Activated naive CD8-positive, alpha-beta T cell treated with anti-CD3 and anti-CD28 coated beads for 36 hours (primary cell): ENCODE results near the gene ECM1. TPM values are rescaled to one million over a fixed set of nuclear protein-coding genes. Genes with fewer than 3 reads are reported as not detected.
A peak's percentile ranks its signal among the peaks of the same experiment; 100 is the strongest.

ENCODE experiments used
- DNase-seq: peaks from one replicate; pipeline ENCODE4 v3.0.0; 2021
- H3K27ac Mint-ChIP-seq: one replicate; pipeline ENCODE4 v1.8.0; 2022; ENCODE audit warnings: mild to moderate bottlenecking, moderate library complexity, mixed read lengths
- H3K27me3 Mint-ChIP-seq: one replicate; pipeline ENCODE4 v1.8.0; 2022; ENCODE audit warnings: mild to moderate bottlenecking, mixed read lengths
- H3K36me3 Mint-ChIP-seq: one replicate; pipeline ENCODE4 v1.8.0; 2021; ENCODE audit warnings: mild to moderate bottlenecking, mixed read lengths
- H3K4me1 Mint-ChIP-seq: one replicate; pipeline ENCODE4 v1.8.0; 2021; ENCODE audit warnings: mixed read lengths
- H3K4me3 Mint-ChIP-seq: one replicate; pipeline ENCODE4 v1.8.0; 2022; ENCODE audit warnings: mild to moderate bottlenecking, moderate library complexity, mixed read lengths
- H3K9me3 Mint-ChIP-seq: one replicate; pipeline ENCODE4 v1.8.0; 2022; ENCODE audit warnings: mixed read lengths
- total RNA-seq, 2 experiments: library from RNA; stranded (reverse); gene quantifications; one replicate each; pipeline ENCODE4 v1.2.3, GENCODE V29; 2021

ECM1 gene
- total RNA-seq, 2 experiments from 2014 or later, result 0.88 to 0.99 TPM

- Mint-ChIP-seq H3K27ac (no peak overlapping the region), H3K4me1 (peaks cover 20% of the 10 kb centered on the region), H3K9me3 (no peaks in the 10 kb centered on the region), H3K4me3 (no peak overlapping the region), H3K36me3 (no peaks in the 10 kb centered on the region), H3K27me3 (peaks cover 4% of the 10 kb centered on the region)
- no peak for DNase-seq
These were observed 49.2 kb downstream of the ECM1 start for GRCh38 chr1:150557065-150557600.

DNA sequence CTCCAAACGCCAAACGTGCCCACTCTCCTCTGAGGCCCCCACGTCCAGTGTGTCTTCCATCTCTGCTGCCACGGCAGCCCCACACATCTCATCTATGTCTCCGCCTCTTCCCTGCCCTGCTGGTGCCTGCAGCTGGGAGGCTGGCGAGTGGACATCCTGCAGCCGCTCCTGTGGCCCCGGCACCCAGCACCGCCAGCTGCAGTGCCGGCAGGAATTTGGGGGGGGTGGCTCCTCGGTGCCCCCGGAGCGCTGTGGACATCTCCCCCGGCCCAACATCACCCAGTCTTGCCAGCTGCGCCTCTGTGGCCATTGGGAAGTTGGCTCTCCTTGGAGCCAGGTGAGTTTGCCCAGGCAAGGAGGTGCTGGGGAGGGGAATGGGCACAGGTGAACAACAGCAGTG lies 49.9 kb downstream of the ECM1 start:
- no peak overlapping the region for H3K27ac Mint-ChIP-seq
- H3K36me3 Mint-ChIP-seq, result no peaks in the 10 kb centered on the region
- no peak overlapping the region for H3K4me3 Mint-ChIP-seq
- no peak for DNase-seq
- H3K27me3 Mint-ChIP-seq, result no peaks in the 10 kb centered on the region
- H3K9me3 Mint-ChIP-seq, result no peaks in the 10 kb centered on the region
- H3K4me1 Mint-ChIP-seq, result peaks cover 20% of the 10 kb centered on the region

GRCh38 chr1:150558303-150558704 lies 50.4 kb downstream of the ECM1 start:
- H3K27me3 Mint-ChIP-seq, result no peaks in the 10 kb centered on the region
- H3K9me3 Mint-ChIP-seq, result no peaks in the 10 kb centered on the region
- peaks cover 25% of the 10 kb centered on the region for H3K4me1 Mint-ChIP-seq
- no peak for DNase-seq
- no peak overlapping the region for H3K4me3 Mint-ChIP-seq
- H3K27ac Mint-ChIP-seq, result no peak overlapping the region
- H3K36me3 Mint-ChIP-seq, result no peaks in the 10 kb centered on the region

DNA sequence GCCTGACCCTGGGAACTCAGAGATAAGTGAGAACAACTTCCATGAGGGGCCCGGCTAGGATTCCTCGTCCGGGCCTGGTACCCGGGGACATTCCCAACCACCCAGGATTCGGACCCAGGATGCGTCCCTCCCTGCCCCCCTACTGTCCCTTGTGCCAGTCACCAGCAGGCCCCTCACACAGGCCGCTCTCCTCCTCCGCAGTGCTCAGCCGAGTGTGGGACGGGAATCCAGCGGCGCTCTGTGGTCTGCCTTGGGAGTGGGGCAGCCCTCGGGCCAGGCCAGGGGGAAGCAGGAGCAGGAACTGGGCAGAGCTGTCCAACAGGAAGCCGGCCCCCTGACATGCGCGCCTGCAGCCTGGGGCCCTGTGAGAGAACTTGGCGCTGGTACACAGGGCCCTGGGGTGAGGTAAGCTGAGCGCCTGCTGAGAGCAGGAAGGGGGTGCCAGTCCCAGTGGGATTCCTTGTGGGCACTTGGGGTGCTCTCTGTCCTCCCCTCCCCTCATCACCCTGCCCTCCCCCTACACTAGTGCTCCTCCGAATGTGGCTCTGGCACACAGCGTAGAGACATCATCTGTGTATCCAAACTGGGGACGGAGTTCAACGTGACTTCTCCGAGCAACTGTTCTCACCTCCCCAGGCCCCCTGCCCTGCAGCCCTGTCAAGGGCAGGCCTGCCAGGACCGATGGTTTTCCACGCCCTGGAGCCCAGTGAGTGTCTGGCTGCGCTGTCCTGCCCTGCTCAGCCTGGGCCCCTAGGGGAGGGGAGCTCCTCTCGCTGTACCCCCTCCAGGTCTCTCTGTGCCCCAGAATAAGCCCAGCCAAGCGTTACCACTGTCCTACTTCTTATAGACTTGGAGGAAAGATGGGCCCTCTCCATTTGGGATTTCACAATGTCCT lies 51.1 kb downstream of the ECM1 start:
- Mint-ChIP-seq H3K36me3 (no peaks in the 10 kb centered on the region), H3K9me3 (no peaks in the 10 kb centered on the region), H3K4me3 (no peak overlapping the region), H3K4me1 (peaks cover 32% of the 10 kb centered on the region), H3K27me3 (no peaks in the 10 kb centered on the region), H3K27ac (no peak overlapping the region)
- no peak for DNase-seq

- no peaks in the 10 kb centered on the region for H3K9me3 Mint-ChIP-seq
- DNase-seq, result no peak
- no peaks in the 10 kb centered on the region for H3K27me3 Mint-ChIP-seq
- H3K4me3 Mint-ChIP-seq, result no peak overlapping the region
- H3K27ac Mint-ChIP-seq, result peak overlapping the region; percentile 75
- no peaks in the 10 kb centered on the region for H3K36me3 Mint-ChIP-seq
- peaks cover 35% of the 10 kb centered on the region for H3K4me1 Mint-ChIP-seq
These were observed 51.7 kb downstream of the ECM1 start for GRCh38 chr1:150559656-150560010.

GRCh38 chr1:150560011-150560438 lies 52.1 kb downstream of the ECM1 start:
- DNase-seq, result peak; percentile 75
- Mint-ChIP-seq H3K4me3 (peak overlapping the region; percentile 91), H3K36me3 (no peaks in the 10 kb centered on the region), H3K27ac (peak overlapping the region; percentile 75), H3K27me3 (no peaks in the 10 kb centered on the region), H3K9me3 (no peaks in the 10 kb centered on the region), H3K4me1 (peaks cover 38% of the 10 kb centered on the region)

GRCh38 chr1:150560576-150561253 lies 52.8 kb downstream of the ECM1 start:
- H3K36me3 Mint-ChIP-seq, result no peaks in the 10 kb centered on the region
- H3K27ac Mint-ChIP-seq, result peak overlapping the region; percentile 100
- H3K4me1 Mint-ChIP-seq, result peaks cover 41% of the 10 kb centered on the region
- no peaks in the 10 kb centered on the region for H3K9me3 Mint-ChIP-seq
- DNase-seq, result peak; percentile 88
- peak overlapping the region; percentile 91 for H3K4me3 Mint-ChIP-seq
- no peaks in the 10 kb centered on the region for H3K27me3 Mint-ChIP-seq

DNA sequence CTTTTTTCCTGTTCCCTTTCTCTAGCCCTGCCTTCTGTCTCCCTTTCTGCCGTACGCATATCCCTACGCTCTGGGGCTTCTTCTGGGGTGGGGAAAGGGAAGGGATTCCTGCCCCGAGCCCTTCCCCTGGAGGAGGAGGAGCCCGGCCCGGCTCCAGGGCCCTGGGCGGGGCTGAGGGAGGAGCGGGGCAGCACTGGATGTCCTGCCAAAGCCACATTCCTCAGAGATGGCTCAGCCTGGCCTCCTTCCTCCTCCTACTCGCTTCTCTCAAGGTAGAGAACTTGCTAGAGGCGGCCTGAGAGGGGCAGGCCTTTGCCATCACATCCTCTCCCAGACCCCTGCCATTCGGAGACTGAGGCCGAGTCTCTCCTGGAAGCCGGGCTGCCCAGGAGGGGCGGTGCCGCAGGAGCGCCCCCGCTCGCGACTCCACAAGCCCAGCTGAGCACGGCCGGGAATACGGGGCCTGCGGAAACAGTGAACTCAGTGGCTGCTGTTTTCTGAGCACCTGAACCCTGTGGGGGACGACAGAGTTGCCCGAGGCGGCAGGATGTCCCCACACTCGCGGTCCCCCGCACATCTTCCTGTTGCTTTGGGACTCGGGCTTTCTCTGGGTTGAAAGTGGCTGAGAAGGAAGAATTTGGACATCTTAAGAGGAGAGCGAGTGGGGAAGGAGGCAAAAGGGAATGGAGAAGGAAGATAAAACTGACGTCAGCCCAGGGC lies 53.5 kb downstream of the ECM1 start:
- Mint-ChIP-seq H3K9me3 (no peaks in the 10 kb centered on the region), H3K4me1 (peaks cover 47% of the 10 kb centered on the region), H3K4me3 (peak overlapping the region; percentile 91), H3K27me3 (no peaks in the 10 kb centered on the region), H3K27ac (peak overlapping the region; percentile 100), H3K36me3 (no peaks in the 10 kb centered on the region)
- peak; percentile 72 for DNase-seq

DNA sequence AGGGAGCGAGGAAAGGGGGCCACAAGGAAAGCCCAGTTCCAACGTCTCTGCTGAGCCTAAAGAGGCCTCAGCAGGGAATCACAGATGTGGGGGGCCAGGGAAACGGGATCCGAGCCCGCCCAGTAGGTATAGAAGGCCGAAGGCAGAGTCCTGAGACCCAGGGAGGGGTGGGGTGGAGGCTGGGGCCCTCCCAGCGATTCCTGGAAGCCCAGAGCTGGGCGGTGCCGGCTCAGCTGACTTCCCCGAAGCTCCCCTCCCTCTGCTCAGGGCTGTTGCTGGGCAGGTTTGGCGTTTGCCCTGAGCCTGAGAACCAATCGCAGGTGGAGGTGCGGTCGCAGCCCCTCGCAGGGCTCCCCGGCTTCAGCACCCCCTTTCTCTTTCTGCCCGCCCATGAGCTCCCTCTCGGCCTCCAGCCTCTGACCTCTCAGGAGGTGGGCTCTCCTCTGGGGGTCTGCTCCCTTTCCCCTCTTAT lies 54.1 kb downstream of the ECM1 start:
- H3K36me3 Mint-ChIP-seq, result no peaks in the 10 kb centered on the region
- peak overlapping the region; percentile 91 for H3K4me3 Mint-ChIP-seq
- no peaks in the 10 kb centered on the region for H3K27me3 Mint-ChIP-seq
- H3K9me3 Mint-ChIP-seq, result no peaks in the 10 kb centered on the region
- peak; percentile 92 for DNase-seq
- peak overlapping the region; percentile 100 for H3K27ac Mint-ChIP-seq
- H3K4me1 Mint-ChIP-seq, result peaks cover 53% of the 10 kb centered on the region

DNA sequence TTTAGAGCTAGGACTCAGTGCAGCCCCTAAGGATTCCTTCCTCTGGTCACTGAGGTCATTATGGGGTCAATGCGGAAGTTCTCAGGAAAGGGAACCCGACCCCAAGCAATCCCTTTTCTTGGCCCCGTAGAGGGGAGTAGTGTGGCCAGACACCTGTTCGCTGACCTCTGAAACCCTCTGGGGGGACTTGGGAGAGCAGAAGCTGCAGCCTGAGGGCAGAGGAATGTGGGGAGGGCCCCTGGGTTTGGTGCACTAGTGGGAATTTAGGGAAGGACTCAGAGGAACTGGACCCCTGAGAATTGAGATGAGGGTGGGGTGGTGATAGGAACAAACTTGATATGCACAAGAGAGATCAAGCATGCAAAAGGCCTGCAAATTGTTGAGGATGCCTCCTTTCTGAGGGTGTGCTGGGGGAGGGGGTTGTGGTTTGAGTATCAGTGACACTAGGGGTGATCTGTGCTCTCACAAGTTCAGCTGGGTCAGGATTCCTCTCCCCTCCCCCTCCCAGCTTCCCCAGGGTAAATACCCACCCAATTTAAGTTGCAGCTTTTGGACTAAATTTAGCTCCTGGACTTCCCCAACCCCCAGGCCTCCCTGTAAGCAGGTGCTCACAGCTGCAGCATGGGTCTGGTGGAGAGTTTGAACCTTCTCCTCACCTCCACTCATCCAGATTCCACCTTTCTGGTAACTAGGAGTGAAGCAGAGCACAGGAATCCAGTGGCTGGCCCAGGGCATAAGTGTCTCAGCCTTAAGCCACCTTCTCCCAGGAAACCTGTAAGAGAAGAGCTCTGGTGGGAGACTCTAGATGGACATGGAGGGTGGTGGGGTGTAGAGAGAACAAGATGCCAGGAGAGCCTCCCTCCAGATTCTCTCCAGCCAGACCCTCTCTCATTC lies 54.8 kb downstream of the ECM1 start:
- Mint-ChIP-seq H3K27ac (peak overlapping the region; percentile 100), H3K27me3 (no peaks in the 10 kb centered on the region), H3K4me1 (peaks cover 60% of the 10 kb centered on the region), H3K9me3 (no peaks in the 10 kb centered on the region), H3K4me3 (peak overlapping the region; percentile 91), H3K36me3 (peaks cover 2% of the 10 kb centered on the region)
- peak; percentile 83 for DNase-seq

Other genes starting within 250 kb of the ECM1 start
- 100 to 1,000 TPM; 123 to 126 TPM for gene APH1A, start 239.1 kb upstream of the ECM1 start, total RNA-seq
- under 1 TPM; 0.48 to 0.78 TPM for gene C1orf54, start 235.3 kb upstream of the ECM1 start, total RNA-seq
- 1 to 10 TPM; 4.9 to 5.2 TPM for gene CIART, start 225.6 kb upstream of the ECM1 start, total RNA-seq
- 10 to 100 TPM; 93.0 to 93.4 TPM for gene MRPS21, start 214.2 kb upstream of the ECM1 start, total RNA-seq
- 10 to 100 TPM; 67.8 to 71.5 TPM for gene PRPF3, start 186.6 kb upstream of the ECM1 start, total RNA-seq
- gene RPRD2, start 144.0 kb upstream of the ECM1 start, total RNA-seq, result 10 to 100 TPM; 21.7 to 22.8 TPM
- gene TARS2, start 20.7 kb upstream of the ECM1 start, total RNA-seq, result 10 to 100 TPM; 44.8 to 46.2 TPM
- gene FALEC, start 7.6 kb downstream of the ECM1 start, total RNA-seq, result not detected
- gene ADAMTSL4, start 41.3 kb downstream of the ECM1 start, total RNA-seq, result under 1 TPM; 0.06 to 0.10 TPM
- 100 to 1,000 TPM; 209 to 217 TPM for gene MCL1, start 71.5 kb downstream of the ECM1 start, total RNA-seq
- 100 to 1,000 TPM; 195 to 214 TPM for gene ENSA, start 121.5 kb downstream of the ECM1 start, total RNA-seq
- 10 to 100 TPM; 15.2 to 15.8 TPM for gene GOLPH3L, start 189.0 kb downstream of the ECM1 start, total RNA-seq
- not detected for gene HORMAD1, start 212.8 kb downstream of the ECM1 start, total RNA-seq